Kidney epithelial cell (primary cell): ENCODE measurements around the gene FKBP6. TPM values are rescaled to one million over a fixed set of nuclear protein-coding genes. Genes with fewer than 3 reads are reported as not detected.
"Not testable (repeated sequence)": the region's sequence is repeated elsewhere in the genome, so short reads cannot be mapped to it uniquely, and the experiment has no call there.

Experiments used
- DNase-seq: peaks from one replicate; pipeline ENCODE4 v3.0.0-alpha.2; 2010; ENCODE audit warnings: low read depth
- H3K27me3 ChIP-seq: 2 replicates; pipeline ENCODE4 v1.6.0; 2011; ENCODE audit warnings: low read length; ENCODE audit not compliant: control insufficient read depth, insufficient read depth
- H3K36me3 ChIP-seq: 2 replicates; pipeline ENCODE4 v1.5.1; 2011; ENCODE audit warnings: low read length; ENCODE audit not compliant: control insufficient read depth, insufficient read depth
- H3K4me3 ChIP-seq: 2 replicates; pipeline ENCODE4 v1.5.1; 2011; ENCODE audit warnings: low read depth, mild to moderate bottlenecking, control low read depth, low read length
- total RNA-seq: library from RNA; depleted of rRNA; stranded (reverse); fragments of >200 nt; gene quantifications from 2 replicates; pipeline ENCODE4 v1.2.3, GENCODE V29; 2015
- TF ChIP-seq, protein P1 (sequence below): IDR thresholded peaks from 2 replicates; pipeline ENCODE4 v1.5.1; 2011; ENCODE audit warnings: mild to moderate bottlenecking, moderate library complexity, low read length, control low read depth, inconsistent platforms; ENCODE audit not compliant: insufficient read depth, poor library complexity, severe bottlenecking

The FKBP6 gene
- total RNA-seq, 1 donor from 2014 or later: not detected

- H3K4me3 ChIP-seq: no peak overlapping the region
- no peak for DNase-seq
Measured at GRCh38 chr7:73307436-73307835, 20.5 kb upstream of the FKBP6 start.

DNA sequence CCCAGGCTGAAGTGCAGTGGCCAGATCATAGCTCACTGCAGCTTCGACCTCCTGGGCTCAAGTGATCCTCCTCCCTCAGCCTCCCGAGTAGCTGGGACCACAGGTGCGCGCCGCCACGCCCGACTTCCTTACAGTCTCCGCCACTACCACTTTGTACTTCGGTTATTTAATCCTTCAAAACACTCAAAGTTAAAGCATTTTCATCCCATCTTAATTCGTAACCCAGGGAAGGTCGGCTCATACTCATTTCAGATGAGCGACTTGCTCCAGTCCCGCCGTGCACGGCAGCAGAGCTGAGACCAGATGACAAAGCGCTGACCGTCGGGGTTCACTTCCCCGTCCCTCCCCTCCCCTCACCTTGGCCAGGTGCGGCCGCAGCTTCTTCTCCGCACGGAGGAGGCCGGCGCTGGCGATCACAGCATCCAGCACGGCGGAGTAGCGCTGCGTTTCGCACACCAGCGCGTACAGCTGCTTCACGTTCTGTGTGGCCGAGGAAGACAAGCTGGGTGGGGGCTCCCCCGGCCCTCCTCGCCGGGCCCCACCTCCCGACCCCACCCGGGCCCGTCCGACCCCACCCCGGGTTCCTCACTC, 19.8 kb upstream of the FKBP6 start:
- TF ChIP-seq, protein P1, sequence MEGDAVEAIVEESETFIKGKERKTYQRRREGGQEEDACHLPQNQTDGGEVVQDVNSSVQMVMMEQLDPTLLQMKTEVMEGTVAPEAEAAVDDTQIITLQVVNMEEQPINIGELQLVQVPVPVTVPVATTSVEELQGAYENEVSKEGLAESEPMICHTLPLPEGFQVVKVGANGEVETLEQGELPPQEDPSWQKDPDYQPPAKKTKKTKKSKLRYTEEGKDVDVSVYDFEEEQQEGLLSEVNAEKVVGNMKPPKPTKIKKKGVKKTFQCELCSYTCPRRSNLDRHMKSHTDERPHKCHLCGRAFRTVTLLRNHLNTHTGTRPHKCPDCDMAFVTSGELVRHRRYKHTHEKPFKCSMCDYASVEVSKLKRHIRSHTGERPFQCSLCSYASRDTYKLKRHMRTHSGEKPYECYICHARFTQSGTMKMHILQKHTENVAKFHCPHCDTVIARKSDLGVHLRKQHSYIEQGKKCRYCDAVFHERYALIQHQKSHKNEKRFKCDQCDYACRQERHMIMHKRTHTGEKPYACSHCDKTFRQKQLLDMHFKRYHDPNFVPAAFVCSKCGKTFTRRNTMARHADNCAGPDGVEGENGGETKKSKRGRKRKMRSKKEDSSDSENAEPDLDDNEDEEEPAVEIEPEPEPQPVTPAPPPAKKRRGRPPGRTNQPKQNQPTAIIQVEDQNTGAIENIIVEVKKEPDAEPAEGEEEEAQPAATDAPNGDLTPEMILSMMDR: no peak
- no peaks in the 10 kb centered on the region for H3K36me3 ChIP-seq
- DNase-seq: no peak
- H3K27me3 ChIP-seq: no peaks in the 10 kb centered on the region
- peak overlapping the region; percentile 55 for H3K4me3 ChIP-seq

More at GRCh38 chr7:73307436-73307835, 20.5 kb upstream of the FKBP6 start:
- Histone ChIP-seq H3K36me3 (no peaks in the 10 kb centered on the region), H3K27me3 (no peaks in the 10 kb centered on the region)
- TF ChIP-seq, protein P1: no peak

GRCh38 chr7:73308665-73309214, 19.2 kb upstream of the FKBP6 start, which contains the start of gene NSUN5:
Gene NSUN5, minus strand, starts transcription at chr7:73308826. Its CDS starts 36 bp downstream, at chr7:73308790.
- Histone ChIP-seq H3K4me3 (peak within 1 kb of the TSS; percentile 55), H3K36me3 (no peaks in the 10 kb centered on the region), H3K27me3 (no peaks in the 10 kb centered on the region)
- TF ChIP-seq, protein P1: no peak
- DNase-seq: no peak

DNA sequence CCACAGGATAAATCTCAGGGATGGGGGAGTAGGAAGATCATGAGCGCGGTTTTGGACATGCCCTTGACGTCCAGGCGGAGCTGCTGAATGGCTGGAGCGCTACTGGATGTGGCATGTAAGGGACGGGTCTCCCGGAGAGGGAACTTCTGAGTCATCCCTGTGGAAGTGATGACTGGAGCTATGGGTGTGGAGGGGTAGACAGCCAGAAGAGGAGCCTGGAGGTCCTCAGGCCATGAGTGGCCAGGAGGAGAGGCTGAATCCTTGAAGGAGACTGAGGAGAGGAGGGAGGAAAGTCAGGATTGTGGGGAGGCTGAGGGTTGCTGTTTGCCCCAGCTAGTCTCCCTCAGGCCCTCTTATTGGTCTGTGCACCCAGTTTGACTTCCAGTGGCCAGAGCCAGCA, 16.5 kb upstream of the FKBP6 start:
- H3K4me3 ChIP-seq, DNase-seq, H3K27me3 ChIP-seq, H3K36me3 ChIP-seq: not testable (repeated sequence)

DNA sequence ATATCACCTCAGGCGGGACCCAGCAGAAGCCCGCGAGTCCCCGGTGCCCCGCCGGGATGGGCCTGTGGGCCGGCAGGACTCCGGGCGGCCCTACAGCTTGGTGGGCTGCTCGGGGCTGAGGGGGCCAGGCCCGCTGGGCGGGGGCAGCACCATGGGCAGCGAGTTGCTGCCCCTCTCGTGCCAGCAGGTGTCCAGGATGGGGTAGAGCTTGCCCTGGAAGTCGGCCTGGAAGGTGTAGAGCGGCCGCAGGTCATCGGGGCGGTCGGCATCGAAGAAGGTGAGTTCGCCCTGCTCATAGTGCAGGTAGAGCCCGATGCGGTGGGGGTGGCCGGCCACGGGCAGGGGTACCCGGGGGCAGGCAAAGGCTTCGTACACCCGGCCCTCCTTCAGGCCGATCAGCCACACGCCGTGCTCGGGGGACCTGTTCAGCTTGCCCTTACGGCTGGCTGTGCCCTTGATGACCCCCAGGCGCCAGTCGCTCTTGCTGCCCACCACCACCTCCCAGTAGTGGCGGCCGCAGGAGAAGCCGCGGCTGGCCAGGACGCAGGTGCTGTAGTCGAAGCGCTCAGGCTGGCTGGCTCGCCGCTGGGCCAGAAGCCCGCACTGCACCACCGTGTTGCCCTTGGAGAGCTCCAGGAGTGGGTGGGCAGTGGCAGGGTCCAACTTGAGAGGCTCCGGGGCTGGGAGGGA, 15.0 kb upstream of the FKBP6 start:
- TF ChIP-seq, protein P1: no peak
- DNase-seq: no peak
- H3K4me3 ChIP-seq: no peak overlapping the region
- no peaks in the 10 kb centered on the region for H3K27me3 ChIP-seq
- no peaks in the 10 kb centered on the region for H3K36me3 ChIP-seq

DNA sequence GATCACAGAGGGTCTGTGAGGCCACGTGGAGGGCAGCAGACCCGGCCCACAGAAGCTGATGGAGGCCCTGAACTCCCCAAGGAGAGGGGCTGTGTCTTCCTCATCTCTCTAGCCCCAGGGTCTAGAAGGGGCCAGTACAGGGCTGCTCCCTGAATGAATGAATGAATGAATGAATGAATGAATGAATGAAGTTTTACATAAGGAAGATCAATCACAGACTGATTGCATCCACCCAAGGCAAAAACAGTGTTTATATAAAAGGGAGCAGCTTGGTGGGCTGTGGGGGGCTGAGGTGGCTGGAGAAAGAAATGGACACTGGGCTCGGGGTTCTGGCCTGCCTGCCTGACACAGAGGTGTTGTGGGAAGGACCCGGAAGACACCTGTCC, 14.4 kb upstream of the FKBP6 start:
- no peak for DNase-seq
- no peak overlapping the region for H3K4me3 ChIP-seq
- TF ChIP-seq, protein P1: no peak
- no peaks in the 10 kb centered on the region for H3K27me3 ChIP-seq
- no peaks in the 10 kb centered on the region for H3K36me3 ChIP-seq
